NCI-H2107 treated with DMSO at 0.1 percent for 48 hours (cell line): ENCODE measurements around the gene FNDC5.
A peak's percentile ranks its signal among the peaks of the same experiment; 100 is the strongest.

Experiments used
- DNase-seq: peaks from one replicate; lab custom pipeline; 2025; ENCODE audit not compliant: unreplicated experiment; lab: John Stamatoyannopoulos, UW

Gene FNDC5

DNA sequence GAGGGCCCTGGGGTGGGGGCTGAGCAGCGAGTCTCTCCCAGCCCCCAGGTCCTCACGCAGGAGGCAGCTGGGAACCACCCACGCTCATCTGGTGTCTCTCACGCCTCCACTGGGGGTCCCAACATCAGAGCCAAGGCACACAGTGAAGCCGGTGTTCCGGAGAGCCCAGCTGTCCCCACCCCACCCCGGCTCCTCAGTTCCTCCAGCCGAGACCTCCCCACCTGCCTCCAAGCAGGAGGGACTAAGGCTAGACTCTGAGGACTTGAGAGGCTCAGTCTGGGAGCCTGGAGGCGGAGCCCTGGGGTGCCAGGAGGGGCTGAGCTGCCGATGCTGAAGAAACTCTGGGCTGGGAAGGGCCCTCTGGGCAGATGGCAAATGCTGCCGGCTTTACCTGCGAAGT, 14.0 kb upstream of the FNDC5 start:
- no peak for DNase-seq

DNA sequence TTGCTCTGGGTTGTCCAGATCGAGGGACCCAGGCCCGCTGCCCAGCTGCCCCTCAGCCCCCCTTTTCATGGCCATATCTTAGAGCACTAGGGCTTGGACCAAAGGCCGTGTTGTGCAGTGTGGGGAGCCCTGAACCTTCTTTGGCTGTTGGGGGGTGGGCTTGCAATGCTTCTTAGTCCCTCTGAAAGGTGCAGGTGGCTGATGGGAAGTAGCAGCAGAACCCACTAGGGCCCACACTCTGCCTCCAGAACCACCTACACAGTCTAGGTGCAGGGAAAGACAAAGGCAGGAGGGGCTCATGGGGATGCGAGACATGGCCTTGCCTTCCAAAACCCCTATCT, 13.3 kb upstream of the FNDC5 start:
- DNase-seq: no peak

DNA sequence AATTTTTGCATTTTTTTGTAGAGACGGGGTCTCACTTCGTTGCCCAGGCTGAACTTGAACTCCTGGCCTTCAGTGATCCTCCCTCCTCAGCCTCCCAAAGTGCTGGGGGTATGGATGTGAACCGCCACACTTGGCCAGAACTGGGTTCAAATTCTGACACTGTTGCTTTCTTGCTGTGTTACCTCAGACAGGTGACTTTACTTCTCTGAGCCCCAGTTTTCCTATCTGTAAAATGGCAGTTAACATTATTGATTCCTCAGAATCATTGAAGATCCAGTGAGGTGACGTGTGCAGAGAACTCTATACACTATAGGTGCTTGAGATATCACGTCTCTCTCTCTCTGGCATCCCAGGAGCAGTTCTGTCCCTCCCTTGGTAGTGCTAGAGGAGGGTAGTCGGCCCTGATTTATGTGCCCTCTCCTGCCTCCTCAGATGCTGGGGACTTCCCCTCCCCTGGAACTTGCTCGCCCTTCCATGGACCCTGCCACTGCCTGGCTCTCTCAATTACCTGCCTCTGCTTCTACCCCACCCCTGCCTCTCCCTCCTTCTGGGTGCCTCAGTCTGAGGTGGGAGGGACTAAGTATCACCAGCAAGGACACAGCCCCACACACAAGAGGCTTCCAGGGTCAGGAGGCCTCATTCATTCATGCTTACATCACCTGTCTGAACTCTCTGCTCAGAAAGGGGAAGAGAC, 12.8 kb upstream of the FNDC5 start:
- DNase-seq: no peak

DNA sequence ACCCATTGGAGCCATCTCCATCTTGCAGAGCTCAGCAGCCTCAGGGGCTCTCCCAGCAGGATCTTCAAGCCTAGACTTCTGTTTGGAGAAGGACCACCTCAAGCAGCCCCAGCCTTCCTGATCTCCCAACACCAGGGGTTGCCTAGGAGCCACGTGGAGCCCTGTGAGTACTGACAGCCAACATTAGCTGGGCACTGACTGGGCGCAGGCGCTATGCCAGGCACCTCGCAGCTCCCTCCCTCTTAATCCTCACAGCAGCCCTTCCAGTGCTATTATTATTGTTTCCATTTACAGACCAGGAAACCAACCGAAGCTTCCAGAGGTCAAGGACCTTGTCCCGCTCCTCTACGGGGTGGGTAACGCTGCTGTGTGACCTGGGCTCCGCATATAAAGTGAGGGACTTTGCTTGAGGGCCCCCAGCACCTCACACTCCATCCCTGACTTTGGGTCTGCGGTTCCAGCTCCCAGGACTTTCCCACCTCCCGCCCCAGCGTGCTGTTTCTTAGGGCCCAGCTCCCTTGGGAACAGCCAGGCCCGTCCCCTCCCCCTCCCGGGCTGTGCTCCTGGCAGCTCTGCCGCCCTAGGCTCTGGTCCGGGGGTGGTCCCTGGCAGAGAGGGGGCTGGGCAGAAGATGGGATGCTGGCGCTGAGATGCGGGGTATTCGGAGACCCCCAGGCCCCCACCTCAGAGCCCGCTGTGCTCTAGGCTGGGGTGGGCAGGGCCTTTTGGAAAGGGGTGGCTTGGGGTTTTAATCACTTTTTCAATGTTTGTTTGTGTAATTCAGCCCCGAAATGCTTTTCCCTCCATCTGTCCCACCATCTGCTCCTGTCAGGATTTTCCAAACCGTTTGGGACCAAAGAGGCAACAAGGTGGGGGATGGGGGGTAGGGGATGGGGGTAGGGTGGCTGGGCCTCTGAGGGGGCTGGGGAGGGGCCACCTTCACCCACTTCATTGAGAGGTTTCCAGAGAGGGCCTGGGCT, 11.4 kb upstream of the FNDC5 start:
- DNase-seq: peak; percentile 31

DNA sequence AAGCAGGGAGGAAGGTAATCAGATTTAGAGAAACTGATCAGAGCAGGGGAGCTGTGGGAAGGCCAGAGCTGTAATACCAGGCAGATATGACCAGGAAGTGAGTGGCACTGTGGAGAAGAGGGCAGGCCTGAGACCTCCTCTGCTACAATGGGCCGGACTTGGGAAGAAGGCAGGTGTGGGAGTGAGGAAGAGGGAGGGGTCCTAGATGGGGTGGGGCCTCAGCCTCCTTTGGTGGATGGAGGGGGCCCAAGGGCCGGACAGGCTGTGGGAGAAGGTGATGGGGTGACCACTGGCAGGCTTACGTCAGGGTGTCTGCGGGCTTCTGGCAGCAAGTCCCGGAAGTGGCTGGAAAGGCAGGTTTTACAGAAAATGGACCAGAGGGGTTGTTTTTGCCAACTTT, 10.6 kb upstream of the FNDC5 start:
- no peak for DNase-seq

DNA sequence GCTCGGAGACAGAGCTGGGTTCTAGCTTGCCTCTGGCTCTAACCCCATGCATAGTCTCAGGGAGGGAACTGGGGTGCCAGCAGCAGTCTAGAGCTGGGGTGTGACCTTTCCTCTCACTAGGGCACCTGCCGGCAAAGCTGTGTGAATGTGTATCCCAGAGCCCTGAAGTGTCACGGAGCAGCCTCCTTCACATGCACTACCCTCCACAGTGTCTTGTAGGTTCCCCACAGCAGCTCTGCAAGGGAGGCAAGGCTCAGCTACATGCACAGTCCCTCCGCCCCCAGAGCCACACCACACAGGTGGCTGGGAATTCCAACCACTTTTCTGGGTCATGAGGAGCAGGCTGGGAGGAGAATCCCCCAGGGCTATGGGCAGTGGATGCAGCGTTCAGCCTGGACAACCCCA, 7.9 kb upstream of the FNDC5 start:
- DNase-seq: no peak

DNA sequence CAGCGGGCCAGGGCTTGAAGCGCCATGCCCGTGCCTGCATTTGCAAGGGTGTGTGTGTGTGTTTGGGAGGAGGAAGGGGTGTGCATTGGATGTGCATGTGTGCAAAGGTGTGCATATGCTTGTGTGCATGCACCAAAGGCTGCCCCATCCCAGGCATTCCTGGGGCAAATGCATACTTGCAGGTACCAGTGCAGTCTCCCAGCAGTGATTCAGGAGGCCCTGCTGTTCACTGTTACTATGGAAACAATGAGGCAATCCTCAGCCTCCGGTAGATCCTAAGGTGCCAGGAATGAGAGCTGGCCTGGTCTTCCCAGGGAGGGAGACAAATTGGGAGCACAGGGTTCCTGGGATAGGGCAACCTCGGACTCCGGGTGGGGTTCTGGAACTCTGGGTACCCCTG, 7.5 kb upstream of the FNDC5 start:
- no peak for DNase-seq

DNA sequence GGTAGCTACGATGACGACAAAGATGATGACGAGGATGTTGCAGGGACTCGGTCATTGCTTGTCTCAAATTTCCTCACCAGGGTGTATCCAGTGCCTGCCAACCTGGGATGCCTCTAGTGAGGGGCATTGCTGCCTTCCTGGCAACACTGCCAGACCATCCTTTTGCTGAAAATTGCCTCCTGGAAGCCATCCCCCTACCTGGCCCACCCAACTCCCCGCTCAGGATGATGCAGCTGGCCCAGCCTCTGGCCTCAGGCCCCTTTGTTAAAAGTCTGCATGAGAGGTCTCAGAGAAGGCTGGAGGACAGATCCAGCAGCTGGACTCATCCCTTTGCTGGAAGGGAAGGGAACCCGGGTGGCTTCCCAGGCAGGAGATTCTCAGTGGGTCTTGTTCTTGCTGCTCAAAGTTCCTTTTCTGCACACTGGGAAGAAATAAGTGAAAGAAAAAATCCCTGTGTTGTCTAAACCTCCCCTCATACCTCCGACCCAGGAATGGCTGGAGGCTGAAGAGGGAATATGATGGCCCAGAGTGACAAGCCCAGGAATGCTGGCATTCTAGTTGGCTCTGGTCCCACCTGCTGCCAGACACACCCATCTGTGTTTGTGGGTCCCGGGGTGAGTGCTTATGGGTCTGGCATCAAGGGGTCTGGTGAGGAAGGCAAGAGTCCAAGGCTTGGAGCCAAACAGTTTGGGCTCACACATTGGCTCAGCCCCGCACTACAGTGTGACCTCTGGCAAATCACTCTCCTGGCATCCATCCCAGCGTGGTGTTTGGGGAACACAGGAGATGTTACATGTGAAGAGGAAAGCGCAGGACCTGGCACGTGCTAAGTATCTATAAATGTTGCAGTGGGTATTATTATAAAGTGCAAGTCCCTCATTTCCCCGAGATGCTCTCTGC, 6.7 kb upstream of the FNDC5 start:
- DNase-seq: no peak

DNA sequence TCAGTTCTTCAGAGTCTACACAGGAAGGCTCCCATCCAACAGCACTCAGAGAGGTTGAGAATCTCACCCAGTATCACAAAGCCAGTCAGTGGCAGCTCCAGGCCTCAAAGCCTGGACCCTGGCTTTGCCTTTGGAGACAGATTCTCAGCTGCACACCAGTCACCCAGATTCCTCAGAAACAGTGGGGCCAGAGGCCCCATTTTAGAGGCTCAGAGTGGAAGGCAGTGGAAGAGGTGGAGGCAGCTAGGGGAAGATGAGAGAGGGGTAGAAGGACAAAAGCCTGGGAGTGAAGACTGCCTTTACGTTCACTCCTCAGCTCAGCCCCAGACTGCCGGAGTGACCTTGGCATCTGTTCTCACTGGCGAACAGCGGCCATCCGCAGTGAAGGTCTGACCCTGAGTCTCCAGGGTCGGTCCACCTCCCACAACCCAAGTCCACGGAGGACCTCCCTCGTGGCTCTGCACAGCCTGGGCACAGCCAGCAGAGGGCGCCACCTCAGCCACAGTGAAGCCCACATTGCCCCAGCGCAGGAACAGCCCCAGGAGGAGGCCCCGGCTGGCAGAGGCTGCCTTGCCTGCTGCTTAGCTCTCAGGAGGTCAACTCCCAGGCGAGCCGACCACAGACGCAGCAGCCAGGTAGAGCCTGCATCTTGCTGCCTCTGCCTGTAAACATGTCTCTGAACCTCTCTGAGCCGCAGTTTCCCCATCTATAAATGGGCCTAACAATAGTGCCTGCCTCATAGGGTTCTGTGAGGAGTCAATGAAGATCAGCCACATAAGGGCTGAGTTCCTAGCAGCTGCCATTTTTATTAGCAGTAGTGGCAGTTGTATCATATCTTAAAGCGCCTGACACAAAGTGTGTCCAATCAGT, 5.9 kb upstream of the FNDC5 start:
- no peak for DNase-seq

DNA sequence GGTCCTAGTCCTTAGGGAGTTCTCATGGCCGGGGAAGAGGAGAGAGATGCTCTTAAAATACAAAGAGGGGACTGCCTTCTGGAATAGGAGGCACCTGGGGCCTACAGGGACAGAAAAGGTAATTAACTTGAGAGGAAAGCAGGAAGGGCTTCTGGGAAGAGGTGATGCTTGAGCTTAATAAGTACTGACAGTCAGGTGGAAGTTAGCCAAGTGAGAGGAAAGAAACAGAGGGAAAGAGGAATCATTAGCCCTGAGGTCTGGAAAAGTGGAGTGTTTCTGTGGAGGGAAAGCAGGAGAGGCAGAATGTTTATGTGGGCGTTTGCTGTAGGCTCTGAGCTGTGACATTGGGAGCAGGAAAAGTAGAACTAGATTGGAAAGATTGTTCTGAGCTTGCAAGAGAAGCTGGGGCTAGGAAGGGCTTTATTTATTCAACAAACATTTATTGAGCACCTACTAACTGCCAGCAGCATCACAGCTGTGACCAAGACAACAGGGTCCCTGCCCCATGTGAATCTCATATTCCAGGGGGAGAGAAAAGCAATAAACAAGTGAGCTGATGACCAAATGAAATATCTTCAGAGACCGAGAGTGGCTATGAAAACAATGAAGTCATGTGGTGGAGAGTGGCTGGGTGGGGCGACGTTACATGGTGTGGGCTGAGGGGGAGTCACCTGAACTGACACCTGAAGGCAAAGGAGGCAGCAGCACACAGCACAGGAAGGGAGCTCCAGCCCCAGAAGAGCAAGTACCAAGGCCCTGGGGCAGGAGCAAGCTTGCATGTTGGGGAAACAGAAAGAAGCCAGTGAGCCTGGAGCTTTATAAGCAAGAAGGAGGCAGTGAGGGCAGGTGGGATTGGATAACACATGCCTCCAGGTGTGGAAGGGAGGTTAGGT, 4.4 kb upstream of the FNDC5 start:
- no peak for DNase-seq

DNA sequence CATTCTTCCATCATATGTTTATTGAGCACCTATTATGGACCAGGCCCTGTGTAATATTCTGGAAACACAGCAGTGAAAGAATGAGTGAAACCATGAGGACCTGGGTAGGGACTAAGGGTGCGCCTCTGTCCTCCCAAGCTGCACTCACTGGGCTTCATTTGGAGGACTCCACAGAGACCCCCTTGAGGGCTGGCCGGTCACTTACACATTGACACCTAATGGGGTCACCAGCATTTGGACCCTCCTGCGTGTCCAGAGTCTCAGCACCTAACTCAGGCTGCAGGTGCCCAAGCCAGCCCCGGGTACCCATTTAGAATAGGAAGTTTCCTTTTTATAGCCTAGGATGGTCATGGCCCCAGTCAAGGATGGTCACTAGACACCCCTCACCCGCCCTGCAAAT, 2.8 kb upstream of the FNDC5 start:
- DNase-seq: no peak

DNA sequence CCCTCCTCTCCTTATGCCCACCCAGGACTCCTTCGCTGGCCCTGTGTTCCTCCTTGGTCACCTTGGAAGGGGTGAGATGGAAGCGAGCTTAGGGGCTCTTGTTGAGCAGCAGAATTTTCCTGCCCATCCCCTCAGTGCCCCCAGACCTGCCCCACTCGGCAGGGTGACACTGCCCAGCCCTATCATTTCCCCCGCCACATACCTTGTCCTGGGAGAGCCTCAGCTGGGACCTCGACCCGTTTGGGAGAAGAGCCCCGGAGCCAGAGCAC, 1.4 kb upstream of the FNDC5 start:
- DNase-seq: no peak

DNA sequence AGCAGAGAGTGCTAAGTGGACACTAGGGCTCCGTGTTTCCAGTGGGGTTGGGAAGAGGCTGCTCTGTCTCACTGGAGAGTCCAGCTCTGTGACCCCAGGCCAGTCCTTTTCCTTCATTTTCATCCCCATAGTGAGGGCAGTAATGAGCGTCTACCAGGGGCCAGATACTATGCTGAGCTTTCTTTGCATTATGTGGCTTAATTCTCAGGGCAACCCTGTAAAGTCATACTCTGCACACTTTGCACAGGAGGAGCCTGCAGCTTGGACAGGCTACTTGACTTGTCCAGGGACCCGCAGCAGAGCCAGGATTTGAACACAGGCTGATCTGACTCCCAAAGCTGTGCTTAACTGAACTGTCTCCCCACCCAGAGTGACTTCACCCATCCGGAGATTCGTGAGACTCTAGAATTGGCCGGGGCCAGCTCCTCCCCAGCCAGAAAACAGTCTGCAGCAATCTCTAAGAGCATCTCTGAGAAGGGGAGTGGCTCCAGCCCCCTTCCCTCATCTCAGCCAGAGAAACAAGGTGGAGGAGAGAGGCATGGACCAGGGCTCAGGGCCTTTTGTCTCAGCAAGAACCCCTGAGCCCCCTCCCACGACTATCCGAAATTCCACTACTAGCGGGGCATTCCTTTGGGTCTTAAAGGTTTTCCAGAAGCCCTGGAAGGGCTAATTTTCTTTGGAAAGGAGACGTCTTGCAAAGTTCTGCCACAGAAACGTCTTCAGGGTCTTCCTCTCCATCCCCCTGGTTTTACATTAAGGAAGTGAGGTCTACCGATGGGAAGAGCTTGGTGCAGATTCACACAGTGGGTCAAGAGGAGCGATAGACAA, 866 bp upstream of the FNDC5 start:
- DNase-seq: no peak

DNA sequence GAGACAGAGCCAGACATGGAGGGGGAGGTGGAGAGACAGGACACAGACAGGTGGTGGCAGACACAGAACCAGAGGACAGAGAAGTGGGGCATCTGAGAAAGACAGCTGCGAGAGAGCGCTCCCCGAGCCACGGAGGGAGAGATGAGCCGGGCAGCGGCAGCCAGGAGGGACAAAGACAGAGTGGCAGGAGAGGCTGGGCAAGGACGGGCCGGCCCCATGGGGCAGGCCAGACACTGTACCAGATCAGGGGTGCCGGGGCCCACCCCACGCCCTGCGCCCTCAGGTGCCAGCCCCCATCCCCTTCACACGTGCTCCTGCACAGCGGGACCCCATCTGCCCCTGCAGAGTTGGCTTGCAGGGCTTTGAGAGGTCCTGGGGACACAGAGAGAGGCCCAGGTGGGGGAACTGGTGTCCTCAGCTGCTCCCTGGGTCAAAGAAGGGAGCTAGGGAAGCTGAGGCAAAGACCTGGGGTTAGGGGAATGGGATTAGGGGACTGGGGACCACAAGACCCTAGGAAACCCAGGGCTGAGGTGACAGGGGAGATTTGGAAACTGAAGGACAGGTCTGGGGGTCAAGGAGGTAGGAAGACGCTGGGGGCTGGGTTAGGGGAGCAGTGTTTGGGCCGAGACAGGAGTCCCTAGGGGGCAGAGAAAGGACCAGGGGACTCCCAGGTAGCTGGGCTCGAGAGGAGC, 643 bp downstream of the FNDC5 start:
- DNase-seq: peak; percentile 51

DNA sequence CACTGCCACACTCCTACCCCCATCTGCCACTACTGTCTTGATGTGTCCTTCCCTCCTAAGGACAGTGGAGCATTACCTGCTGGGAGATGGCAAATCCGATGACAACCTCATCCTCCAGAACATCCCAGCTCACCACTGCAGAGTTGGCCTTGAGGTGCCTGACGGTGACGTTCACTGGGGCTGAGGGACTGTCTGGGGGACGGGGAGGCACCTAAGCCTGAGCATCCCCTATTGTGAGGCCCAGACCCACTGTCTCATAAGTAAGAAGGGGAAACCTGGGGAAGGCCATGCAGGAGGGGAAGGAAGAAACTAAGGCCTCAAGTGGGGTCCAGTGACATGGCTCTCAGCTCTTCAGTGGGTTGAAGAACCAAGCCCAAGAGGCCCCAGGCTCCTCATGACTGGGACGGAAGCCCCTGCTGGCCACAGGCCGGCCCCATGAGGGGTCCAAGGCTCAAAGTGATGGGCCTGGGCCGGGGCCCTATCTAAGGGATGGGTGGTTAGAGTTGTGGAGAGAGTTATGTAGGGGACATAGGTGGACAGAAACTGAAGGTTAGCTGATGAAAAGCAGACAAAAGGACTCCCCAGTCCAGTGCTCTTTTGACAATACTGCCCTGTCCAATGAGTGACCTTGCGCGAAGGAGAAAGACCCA, 1.8 kb downstream of the FNDC5 start:
- DNase-seq: no peak

DNA sequence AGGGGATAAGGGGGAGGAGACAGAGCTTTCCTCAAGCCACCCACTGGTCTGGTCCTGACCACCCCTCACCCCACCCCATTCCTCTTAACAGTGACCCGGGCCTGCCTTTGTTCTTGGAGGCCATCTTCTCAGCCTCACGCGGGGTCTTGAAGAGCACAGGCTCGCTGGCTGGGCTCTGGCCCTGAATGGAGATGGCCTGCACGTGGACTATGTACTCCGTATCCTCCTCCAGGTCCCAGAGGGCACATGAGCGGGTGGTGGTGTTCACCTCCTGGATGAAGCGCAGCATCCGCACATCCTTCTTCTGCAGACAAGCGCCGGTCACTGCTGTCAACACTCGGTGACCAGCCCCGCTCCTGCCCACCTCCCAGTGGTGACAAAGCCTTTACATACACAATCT, 2.6 kb downstream of the FNDC5 start:
- no peak for DNase-seq

DNA sequence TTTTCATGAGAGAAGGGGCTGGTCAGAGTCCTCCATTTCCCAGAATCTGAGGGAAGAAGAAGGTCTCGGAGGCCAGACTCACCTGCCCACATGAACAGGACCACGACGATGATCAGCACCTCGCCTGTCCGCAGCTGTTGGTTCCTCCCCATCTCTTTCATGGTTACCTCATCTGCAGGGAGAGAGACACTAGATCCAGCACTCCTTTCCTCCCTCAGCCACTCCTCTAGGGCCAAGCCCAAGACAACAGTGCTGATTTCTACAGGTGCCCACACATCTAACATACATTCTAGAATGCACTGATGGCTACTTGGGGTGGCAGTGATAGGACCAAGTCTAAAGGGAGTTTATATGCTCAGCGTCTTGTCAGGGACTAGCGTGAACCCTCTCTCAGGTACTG, 3.0 kb downstream of the FNDC5 start:
- DNase-seq: no peak

DNA sequence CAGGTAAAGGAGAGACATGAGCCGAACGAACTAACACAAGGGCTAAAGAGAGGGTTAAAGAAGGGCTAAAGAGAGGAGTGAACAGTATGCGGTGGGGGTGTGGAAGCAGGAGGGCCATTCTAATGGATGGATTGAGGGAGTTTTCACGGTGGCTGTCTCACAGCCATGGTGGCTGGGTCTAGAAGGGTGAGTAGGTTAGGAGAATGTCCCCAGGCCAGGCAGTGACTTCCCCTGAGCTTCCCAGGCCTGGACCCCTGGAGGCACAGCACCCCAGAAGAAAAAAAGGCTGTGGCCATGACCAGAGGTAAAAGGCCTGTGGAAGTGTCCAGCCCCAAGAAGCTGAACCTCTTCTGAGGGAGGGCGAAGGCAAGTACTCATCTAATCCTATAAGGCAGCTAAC, 3.6 kb downstream of the FNDC5 start:
- DNase-seq: no peak
